MG63 (cell line): Measurements from ENCODE around the gene ZNF493. TPM values are rescaled to one million over a fixed set of nuclear protein-coding genes. Genes with fewer than 3 reads are reported as not detected.

ENCODE experiments used
- DNase-seq: peaks from one replicate; pipeline ENCODE4 v3.0.0-alpha.2; 2020
- H3K27me3 ChIP-seq: fragments of 250-450 bp; sonication (Bioruptor Pico); 2 replicates; pipeline ENCODE4 v1.5.1; 2020; ENCODE audit warnings: mild to moderate bottlenecking, moderate library complexity
- H3K36me3 ChIP-seq: fragments of 250-450 bp; sonication (Bioruptor Pico); 2 replicates; pipeline ENCODE4 v1.5.1; 2020; ENCODE audit warnings: mild to moderate bottlenecking, moderate library complexity
- H3K4me3 ChIP-seq: fragments of 250-450 bp; sonication (Bioruptor Pico); 2 replicates; pipeline ENCODE4 v1.5.1; 2020; ENCODE audit warnings: mild to moderate bottlenecking, moderate library complexity
- H3K9me3 ChIP-seq: fragments of 250-450 bp; sonication (Bioruptor Pico); 2 replicates; pipeline ENCODE4 v1.5.1; 2020; ENCODE audit warnings: mild to moderate bottlenecking, moderate library complexity
- total RNA-seq: library from RNA; depleted of rRNA; stranded (reverse); fragments of >200 nt; shearing (Covaris generic); gene quantifications from 2 replicates; pipeline ENCODE4 v1.2.3, GENCODE V29; 2014; ENCODE audit warnings: low replicate concordance; rRNA removed

ZNF493 gene
- total RNA-seq, 1 experiment from 2014 or later = 0.46 TPM

GRCh38 chr19:21439201-21439751, 42.3 kb downstream of the ZNF493 start:
- Histone ChIP-seq H3K4me3 (no peak overlapping the region), H3K9me3 (no peaks in the 10 kb centered on the region), H3K27me3 (no peaks in the 10 kb centered on the region), H3K36me3 (no peaks in the 10 kb centered on the region)
- no peak for DNase-seq

GRCh38 chr19:21440321-21440720, 43.4 kb downstream of the ZNF493 start:
- DNase-seq = no peak
- no peak overlapping the region for H3K4me3 ChIP-seq
- H3K27me3 ChIP-seq = no peaks in the 10 kb centered on the region
- no peaks in the 10 kb centered on the region for H3K36me3 ChIP-seq
- no peaks in the 10 kb centered on the region for H3K9me3 ChIP-seq

GRCh38 chr19:21451187-21451586, 54.3 kb downstream of the ZNF493 start:
- DNase-seq = no peak
- H3K9me3 ChIP-seq = no peaks in the 10 kb centered on the region
- no peaks in the 10 kb centered on the region for H3K27me3 ChIP-seq

GRCh38 chr19:21454901-21455300, 58.0 kb downstream of the ZNF493 start:
- H3K27me3 ChIP-seq = no peaks in the 10 kb centered on the region
- H3K9me3 ChIP-seq = no peaks in the 10 kb centered on the region
- H3K36me3 ChIP-seq = no peaks in the 10 kb centered on the region
- no peak for DNase-seq
- no peak overlapping the region for H3K4me3 ChIP-seq

More at GRCh38 chr19:21451187-21451586, 54.3 kb downstream of the ZNF493 start:
- Histone ChIP-seq H3K4me3 (no peak overlapping the region), H3K36me3 (no peaks in the 10 kb centered on the region)

- Histone ChIP-seq H3K27me3 (no peaks in the 10 kb centered on the region), H3K4me3 (no peak overlapping the region), H3K9me3 (no peaks in the 10 kb centered on the region), H3K36me3 (no peaks in the 10 kb centered on the region)
- DNase-seq = no peak
Observed at GRCh38 chr19:21460686-21461085, 63.8 kb downstream of the ZNF493 start.

- Histone ChIP-seq H3K9me3 (no peaks in the 10 kb centered on the region), H3K36me3 (no peaks in the 10 kb centered on the region), H3K4me3 (no peak overlapping the region), H3K27me3 (no peaks in the 10 kb centered on the region)
- no peak for DNase-seq
Observed at GRCh38 chr19:21462540-21462939, 65.6 kb downstream of the ZNF493 start.

GRCh38 chr19:21463449-21464105, 66.6 kb downstream of the ZNF493 start:
- Histone ChIP-seq H3K36me3 (no peaks in the 10 kb centered on the region), H3K27me3 (no peaks in the 10 kb centered on the region), H3K9me3 (no peaks in the 10 kb centered on the region), H3K4me3 (peak overlapping the region; percentile 26)
- peak; percentile 30 for DNase-seq

- Histone ChIP-seq H3K9me3 (no peaks in the 10 kb centered on the region), H3K27me3 (no peaks in the 10 kb centered on the region), H3K36me3 (no peaks in the 10 kb centered on the region), H3K4me3 (no peak overlapping the region)
- DNase-seq = no peak
Observed at GRCh38 chr19:21466627-21467026, 69.7 kb downstream of the ZNF493 start.

GRCh38 chr19:21468791-21469190, 71.9 kb downstream of the ZNF493 start:
- no peaks in the 10 kb centered on the region for H3K9me3 ChIP-seq
- DNase-seq = no peak
- no peaks in the 10 kb centered on the region for H3K36me3 ChIP-seq
- no peaks in the 10 kb centered on the region for H3K27me3 ChIP-seq
- no peak overlapping the region for H3K4me3 ChIP-seq

- no peak for DNase-seq
- no peaks in the 10 kb centered on the region for H3K36me3 ChIP-seq
- H3K27me3 ChIP-seq = no peaks in the 10 kb centered on the region
- H3K9me3 ChIP-seq = no peaks in the 10 kb centered on the region
- H3K4me3 ChIP-seq = no peak overlapping the region
Observed at GRCh38 chr19:21472507-21472906, 75.6 kb downstream of the ZNF493 start.

- Histone ChIP-seq H3K36me3 (no peaks in the 10 kb centered on the region), H3K9me3 (no peaks in the 10 kb centered on the region), H3K4me3 (no peak overlapping the region; the same call in 1 of the 2 replicates), H3K27me3 (no peaks in the 10 kb centered on the region)
- DNase-seq = peak; percentile 14
Observed at GRCh38 chr19:21474671-21475181, 77.8 kb downstream of the ZNF493 start.

Other genes starting within 250 kb of the ZNF493 start
- 1.3 and 1.8 TPM in 2 replicates for gene ZNF708, start 67.7 kb upstream of the ZNF493 start, total RNA-seq
- gene ZNF738, start 38.1 kb upstream of the ZNF493 start, total RNA-seq = 6.4 and 17.9 TPM in 2 replicates
- 1.1 TPM in 2 replicates for gene ZNF429, start 108.5 kb downstream of the ZNF493 start, total RNA-seq